Measurements from ENCODE around the gene CMTM8.

DNA sequence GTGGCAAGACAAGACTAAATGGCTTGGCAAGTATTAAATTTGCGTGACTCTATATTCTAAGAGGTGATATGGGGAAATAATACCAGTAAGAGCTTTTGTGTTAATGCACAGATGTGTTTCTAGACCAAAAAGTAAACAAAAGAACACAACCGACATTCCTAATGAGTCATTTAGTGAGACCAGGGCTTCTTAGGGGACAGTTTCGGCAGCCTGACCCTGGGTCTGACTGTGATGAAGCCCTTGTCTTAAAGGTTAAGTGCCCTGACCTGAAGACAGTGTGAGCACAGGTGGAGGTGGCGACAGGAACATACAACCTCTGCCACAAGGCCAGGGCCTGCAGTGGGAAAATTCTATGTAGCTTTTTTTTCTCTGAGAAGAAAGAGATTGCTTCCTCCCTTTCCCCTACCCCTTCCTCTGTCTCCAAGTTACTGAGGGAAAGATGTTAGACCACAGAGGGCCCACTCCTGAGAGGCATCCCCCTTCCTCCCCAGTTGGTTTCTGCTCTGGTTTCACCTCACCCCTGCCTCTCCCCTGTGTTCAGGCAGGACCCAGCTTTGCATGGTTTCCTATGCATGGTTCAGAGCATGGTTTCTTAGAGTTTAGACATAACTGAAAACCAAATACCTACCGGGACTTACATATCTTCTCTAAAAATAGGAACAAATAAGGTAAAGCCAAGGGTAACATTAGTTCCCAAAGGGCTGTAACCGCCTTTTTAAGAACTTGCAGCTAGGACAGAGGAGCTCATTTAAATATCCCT is 128.3 kb downstream of the CMTM8 start:
- TF ChIP-seq YY1 (IDR thresholded peaks at IDR 0.05; ENCODE audit: insufficient read depth, insufficient read length) = no peak
- TF ChIP-seq SUZ12 (IDR thresholded peaks at IDR 0.05; ENCODE audit: extremely low read depth, insufficient read depth, insufficient read length) = no peak
- TF ChIP-seq ZNF274 (IDR thresholded peaks at IDR 0.05; ENCODE audit: low read depth, low read length) = no peak
